H1 (cell line): Measurements from ENCODE around the gene CAMK2G. TPM values are rescaled to one million over a fixed set of nuclear protein-coding genes. Genes with fewer than 3 reads are reported as not detected.

Experiments used
- CTCF ChIA-PET: fragments of 300-600 bp; sonication (Branson Sonifier 250); formaldehyde crosslinking; loops from one replicate; lab custom pipeline; 2021; ENCODE audit not compliant: partially characterized antibody; lab: Charles Lee
- POLR2A ChIA-PET: fragments of 300-600 bp; sonication (Branson Sonifier 250); formaldehyde crosslinking; loops from one replicate; lab custom pipeline; 2021; ENCODE audit warnings: inconsistent platforms; ENCODE audit not compliant: partially characterized antibody; lab: Charles Lee
- DNase-seq, 2 experiments: peaks; one replicate each; pipeline versions ENCODE4 v3.0.0 to v3.0.0-alpha.2; 2010 to 2022; ENCODE audit warnings: low spot score in 2 of 2, low read depth in 1 of 2, mixed read lengths in 1 of 2
- FAIRE-seq: peaks from 2 replicates; lab custom pipeline; 2011; peaks lifted over from hg19 to GRCh38; lab: Jason Lieb, UNC
- H2AFZ ChIP-seq: 2 replicates; pipeline ENCODE4 v1.8.1; 2012; ENCODE audit warnings: low read length, inconsistent platforms
- H2AK5ac ChIP-seq: 2 replicates; pipeline ENCODE4 v1.6.1; 2013; ENCODE audit warnings: low read depth, low read length
- H2BK120ac ChIP-seq: replicated peaks from 2 replicates; pipeline ENCODE3; 2013; ENCODE audit warnings: low read depth, low read length, inconsistent platforms
- H2BK12ac ChIP-seq: 2 replicates; pipeline ENCODE4 v1.6.1; 2013; ENCODE audit warnings: low read depth, low read length
- H2BK15ac ChIP-seq: 2 replicates; pipeline ENCODE4 v1.6.1; 2013; ENCODE audit warnings: low read length
- H2BK20ac ChIP-seq: 2 replicates; pipeline ENCODE4 v1.6.1; 2013; ENCODE audit warnings: low read length
- H2BK5ac ChIP-seq: 2 replicates; pipeline ENCODE4 v1.6.1; 2013; ENCODE audit warnings: low read depth, low read length
- H3K14ac ChIP-seq: 2 replicates; pipeline ENCODE4 v1.6.1; 2013; ENCODE audit warnings: inconsistent platforms; ENCODE audit not compliant: insufficient read length
- H3K18ac ChIP-seq: 2 replicates; pipeline ENCODE4 v1.6.1; 2013; ENCODE audit warnings: low read length; ENCODE audit errors: extremely low read depth
- H3K23ac ChIP-seq: 2 replicates; pipeline ENCODE4 v1.6.1; 2013; ENCODE audit warnings: inconsistent platforms; ENCODE audit not compliant: insufficient read length
- H3K23me2 ChIP-seq: 2 replicates; pipeline ENCODE4 v1.6.1; 2013; ENCODE audit warnings: low read depth, low read length
- H3K27ac ChIP-seq: 2 replicates; pipeline ENCODE4 v1.6.1; 2011; ENCODE audit warnings: low read depth, low read length, inconsistent platforms
- H3K27me3 ChIP-seq, 4 experiments: replicated peaks in 1 of 4; 1 replicate in 1 of 4; 2 replicates in 3 of 4; pipeline versions ENCODE4 v1.6.1 to v1.8.1; 2011 to 2013; ENCODE audit warnings: low read length in 3 of 4, mild to moderate bottlenecking in 3 of 4, inconsistent platforms in 2 of 4, mixed read lengths in 2 of 4, moderate library complexity in 1 of 4; ENCODE audit not compliant: control insufficient read depth in 3 of 4, insufficient read depth in 3 of 4; ENCODE audit errors: extremely low read depth in 1 of 4
- H3K36me3 ChIP-seq, 4 experiments: 2 replicates each; pipeline versions ENCODE4 v1.6.1 to v1.8.1; 2011 to 2013; ENCODE audit warnings: mild to moderate bottlenecking in 4 of 4, low read length in 3 of 4, moderate library complexity in 2 of 4, control low read depth in 1 of 4, inconsistent platforms in 1 of 4; ENCODE audit not compliant: insufficient read depth in 4 of 4, control insufficient read depth in 2 of 4
- H3K4ac ChIP-seq: replicated peaks from 2 replicates; pipeline ENCODE3; 2013; ENCODE audit warnings: low read length, low read depth, mixed read lengths, inconsistent platforms; ENCODE audit not compliant: insufficient read length
- H3K4me1 ChIP-seq, 4 experiments: replicated peaks in 1 of 4; 1 replicate in 1 of 4; 2 replicates in 3 of 4; pipeline versions ENCODE4 v1.6.1 to v1.8.1; 2011 to 2013; ENCODE audit warnings: low read length in 3 of 4, inconsistent platforms in 2 of 4, mixed read lengths in 1 of 4; ENCODE audit not compliant: insufficient read depth in 4 of 4, control insufficient read depth in 3 of 4
- H3K4me2 ChIP-seq, 2 experiments: 2 replicates each; pipeline versions ENCODE4 v1.6.1 to v1.8.1; 2011 to 2013; ENCODE audit warnings: low read depth in 2 of 2, low read length in 2 of 2, control low read depth in 1 of 2, inconsistent platforms in 1 of 2, mild to moderate bottlenecking in 1 of 2; ENCODE audit not compliant: insufficient read depth in 1 of 2
- H3K4me3 ChIP-seq, 4 experiments: fragments of 200-600, 300-600 bp in 1 of 4; sonication (generic), shearing (Covaris generic), sonication (Bioruptor Twin) in 1 of 4; 2 replicates each; pipeline versions ENCODE4 v1.5.1 to v1.8.1; 2011 to 2016; ENCODE audit warnings: low read length in 4 of 4, low read depth in 3 of 4, control low read depth in 2 of 4, inconsistent platforms in 2 of 4, mild to moderate bottlenecking in 2 of 4, mixed read lengths in 1 of 4, moderate library complexity in 1 of 4; ENCODE audit not compliant: insufficient read depth in 2 of 4; ENCODE audit errors: extremely low read depth in 1 of 4
- H3K56ac ChIP-seq: replicated peaks from 2 replicates; pipeline ENCODE3; 2013; ENCODE audit warnings: low read depth, mild to moderate bottlenecking, mixed read lengths, low read length, inconsistent platforms; ENCODE audit not compliant: insufficient read length
- H3K79me1 ChIP-seq: 2 replicates; pipeline ENCODE4 v1.6.1; 2013; ENCODE audit warnings: low read depth, low read length, control low read depth
- H3K79me2 ChIP-seq, 2 experiments: 2 replicates each; pipeline versions ENCODE4 v1.6.1 to v1.8.1; 2012 to 2013; ENCODE audit warnings: low read length in 2 of 2, mild to moderate bottlenecking in 2 of 2, inconsistent platforms in 1 of 2; ENCODE audit not compliant: insufficient read depth in 2 of 2, control insufficient read depth in 1 of 2
- H3K9ac ChIP-seq, 4 experiments: replicated peaks in 1 of 4; 1 replicate in 1 of 4; 2 replicates in 3 of 4; pipeline versions ENCODE4 v1.6.1 to v1.8.1; 2011 to 2013; ENCODE audit warnings: low read depth in 3 of 4, low read length in 3 of 4, control low read depth in 2 of 4, mild to moderate bottlenecking in 2 of 4, moderate library complexity in 2 of 4, inconsistent platforms in 1 of 4; ENCODE audit errors: extremely low read depth in 1 of 4
- H3K9me3 ChIP-seq, 2 experiments: 2 replicates each; pipeline versions ENCODE4 v1.6.1 to v1.8.1; 2012 to 2013; ENCODE audit warnings: mild to moderate bottlenecking in 2 of 2, moderate library complexity in 2 of 2, control low read depth in 1 of 2, inconsistent platforms in 1 of 2, low read depth in 1 of 2, low read length in 1 of 2, mixed read lengths in 1 of 2; ENCODE audit not compliant: insufficient read depth in 2 of 2
- H4K20me1 ChIP-seq, 2 experiments: replicated peaks in 1 of 2; 2 replicates each; pipeline versions ENCODE3 to v1.8.1; 2011 to 2013; ENCODE audit warnings: inconsistent platforms in 2 of 2, low read length in 2 of 2, mild to moderate bottlenecking in 1 of 2; ENCODE audit not compliant: insufficient read depth in 2 of 2, control insufficient read depth in 1 of 2
- H4K5ac ChIP-seq: 2 replicates; pipeline ENCODE4 v1.6.1; 2013; ENCODE audit warnings: low read length, low read depth, mixed read lengths, inconsistent platforms; ENCODE audit not compliant: insufficient read length
- H4K8ac ChIP-seq: 2 replicates; pipeline ENCODE4 v1.8.0; 2013; ENCODE audit warnings: mild to moderate bottlenecking, moderate library complexity, low read length, inconsistent platforms; ENCODE audit not compliant: insufficient read depth; ENCODE audit errors: extremely low read depth
- H4K91ac ChIP-seq: replicated peaks from 2 replicates; pipeline ENCODE3; 2013; ENCODE audit warnings: low read length, mixed read lengths, inconsistent platforms; ENCODE audit not compliant: insufficient read length
- BACH1 ChIP-seq: IDR thresholded peaks from 2 replicates; pipeline ENCODE4 v1.6.1; 2012; ENCODE audit warnings: low read length, improper control_type of control experiment
- CBX8 ChIP-seq: fragments of 300-800, 300-1000 bp; sonication (generic); IDR thresholded peaks from 2 replicates; pipeline ENCODE4 v1.7.1; 2016; ENCODE audit warnings: low read depth, low read length, borderline replicate concordance
- EP300 ChIP-seq, 2 experiments: IDR thresholded peaks; 1 replicate in 1 of 2; 2 replicates in 1 of 2; pipeline ENCODE4 v1.6.1; 2011 to 2012; ENCODE audit warnings: low read depth in 2 of 2, low read length in 2 of 2, mild to moderate bottlenecking in 2 of 2, borderline replicate concordance in 1 of 2, inconsistent platforms in 1 of 2, moderate library complexity in 1 of 2
- RXRA ChIP-seq: IDR thresholded peaks from 2 replicates; pipeline ENCODE4 v1.6.1; 2011; ENCODE audit warnings: low read depth, mild to moderate bottlenecking, low read length, moderate library complexity; ENCODE audit not compliant: insufficient read depth
- ZNF274 ChIP-seq: IDR thresholded peaks from 2 replicates; pipeline ENCODE4 v1.7.0; 2012; ENCODE audit warnings: low read length, borderline replicate concordance; ENCODE audit errors: extremely low read depth
- WGBS, 2 experiments: shearing (Covaris generic) in 1 of 2; methylation state at CpG; one replicate each; pipeline versions ENCODE4 v1.1.6 to v1.1.7; 2013 to 2015; ENCODE audit warnings: low lambda C conversion rate in 2 of 2, mixed read lengths in 2 of 2, inconsistent platforms in 1 of 2, low coverage in 1 of 2, missing lambda C conversion rate in 1 of 2; ENCODE audit not compliant: insufficient replicate concordance in 2 of 2, insufficient coverage in 1 of 2, insufficient read length in 1 of 2; ENCODE audit errors: extremely low coverage in 1 of 2, missing lambda C conversion rate in 1 of 2; 5-methylcytosine and 5-hydroxymethylcytosine counted together
- polyA plus RNA-seq, 7 experiments: library from polyadenylated mRNA; depleted of rRNA in 3 of 7; stranded (reverse) in 5 of 7; unstranded in 2 of 7; fragments of >200 nt in 5 of 7; fragments of 200-250 nt in 2 of 7; gene quantifications; 1 replicate in 5 of 7; 2 replicates in 1 of 7; 4 replicates in 1 of 7; pipeline versions ENCODE4 v1.2.1 to v1.2.3, GENCODE V29; 2011 to 2013; ENCODE audit warnings: missing spikeins in 2 of 7, mixed read lengths in 2 of 7
- total RNA-seq: library from RNA; stranded (reverse); fragmentation: NEBNext Ultra II Directional; extraction: Animal tissue kit (Norgen Biotek cat#: 25700); gene quantifications from 2 replicates; pipeline ENCODE4 v1.2.1, GENCODE V29; 2021

Gene CAMK2G
- total and polyA plus RNA-seq, 2 of the 8 experiments (the other 6 are each of a cell fraction or from before 2014, with no cell fraction given), result 28.9 to 31.7 TPM

DNA sequence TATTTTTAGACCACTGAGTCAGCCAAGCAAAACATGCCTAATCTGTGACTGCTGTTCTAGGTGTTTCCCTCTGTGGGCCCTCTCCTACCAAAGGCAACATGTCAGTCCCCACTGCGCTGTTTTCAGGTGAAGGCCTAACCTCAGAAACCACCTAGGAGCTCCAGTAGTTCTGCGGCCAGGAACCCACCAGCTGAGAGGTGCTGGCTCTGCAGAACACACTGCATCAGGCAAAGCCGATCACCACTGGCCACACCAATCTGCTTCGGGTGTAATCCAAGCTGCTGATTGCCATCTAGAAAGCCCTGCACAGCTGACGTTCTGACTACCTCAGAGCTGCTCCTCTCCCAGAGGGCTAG is 14.9 kb downstream of the CAMK2G start:
- Histone ChIP-seq H3K4me3 (no peak overlapping the region), H4K20me1 (peaks cover 7 to 19% of the 10 kb centered on the region in 2 experiments), H2AFZ (no peak overlapping the region), H3K23ac (no peak overlapping the region), H2BK12ac (no peak overlapping the region), H3K4me2 (no peak overlapping the region), H3K4ac (no peak overlapping the region), H2BK120ac (no peak overlapping the region), H3K9ac (no peak overlapping the region), H3K79me1 (peaks cover 6% of the 10 kb centered on the region; the same call in 1 of the 2 replicates), H3K14ac (no peak overlapping the region), H3K56ac (no peak overlapping the region), H2BK5ac (no peak overlapping the region), H3K27me3 (no peaks in the 10 kb centered on the region), H3K27ac (no peak overlapping the region), H4K91ac (no peak overlapping the region), H3K4me1 (peaks cover 0 to 7% (median 2%) of the 10 kb centered on the region in 4 experiments; a peak in 4 of 7 replicates), H2AK5ac (no peak overlapping the region), H3K79me2 (peaks cover 0 to 7% of the 10 kb centered on the region in 2 experiments; a peak in 1 of 4 replicates), H3K36me3 (peaks cover 6 to 22% (median 14%) of the 10 kb centered on the region in 4 experiments; a peak in 4 of 8 replicates)
- DNase-seq, result no peak
- TF ChIP-seq BACH1 (no peak), CBX8 (no peak), EP300 (IDR thresholded peaks at IDR 0.05; ENCODE audit: borderline replicate concordance in 1 of 2, low read depth in 2 of 2, low read length in 2 of 2) (no peak), RXRA (no peak), ZNF274 (no peak)
- TF ChIP-seq, all 59 proteins: peak for 0
- H3K9me3 ChIP-seq, result no peaks in the 10 kb centered on the region
- ChIA-PET CTCF (interaction anchor here (0.9 to 18.1 kb wide), 8 partner anchors 6 to 40 kb away, joined by 3 to 243 read pairs (median 6); partner anchors contain the start of gene CAMK2G), POLR2A (interaction anchor here (0.6 to 1.3 kb wide), 3 partner anchors 8 to 87 kb away, joined by 3 to 4 read pairs (median 3); a partner anchor contains a TSS)
- no peak for FAIRE-seq
- no peak overlapping the region for H3K18ac ChIP-seq
- H2BK15ac ChIP-seq, result no peak overlapping the region
- no peak overlapping the region; the same call in 1 of the 2 replicates for H2BK20ac ChIP-seq
- no peak overlapping the region for H4K5ac ChIP-seq
- 93% methylated on average over 5 of the region's 5 CpGs; no CpG with 5 or more reads in 1 of the 2 experiments for WGBS, 2 experiments
- H4K8ac ChIP-seq, result no peak overlapping the region; the same call in 1 of the 2 replicates
- no peaks in the 10 kb centered on the region for H3K23me2 ChIP-seq
